SU-DHL-6 (cell line): ENCODE results near the gene GPSM1.

ENCODE experiments used
- CTCF ChIP-seq: fragments of 200-600 bp; sonication (generic); IDR thresholded peaks from one replicate; pipeline ENCODE4 v1.5.1; 2017; ENCODE audit warnings: antibody characterized with exemption, mild to moderate bottlenecking, low read length, moderate library complexity; ENCODE audit not compliant: insufficient read depth, poor library complexity, severe bottlenecking
- EZH2phosphoT487 ChIP-seq: fragments of 200-600 bp; sonication (generic), shearing (Covaris generic); conservative IDR thresholded peaks from 2 replicates; pipeline ENCODE4 v1.6.1; 2018; ENCODE audit warnings: mild to moderate bottlenecking, antibody characterized with exemption, low read length, moderate library complexity, mixed read lengths

GRCh38 chr9:136328622-136329041 is 1.3 kb downstream of the GPSM1 start:
- TF ChIP-seq CTCF (no peak), EZH2phosphoT487 (no peak)
